B cell (primary cell): ENCODE data around the gene PDLIM5.

Experiments used
- EZH2 ChIP-seq: IDR thresholded peaks from 2 replicates; pipeline ENCODE4 v1.6.1; 2012; ENCODE audit warnings: borderline replicate concordance, low read depth, mild to moderate bottlenecking, moderate library complexity, low read length; ENCODE audit not compliant: insufficient read depth, poor library complexity, severe bottlenecking
- TF ChIP-seq, protein P1 (sequence below): fragments of 200-600 bp; IDR thresholded peaks from one replicate; pipeline ENCODE4 v1.8.0; 2022; ENCODE audit warnings: antibody characterized with exemption, mild to moderate bottlenecking

DNA sequence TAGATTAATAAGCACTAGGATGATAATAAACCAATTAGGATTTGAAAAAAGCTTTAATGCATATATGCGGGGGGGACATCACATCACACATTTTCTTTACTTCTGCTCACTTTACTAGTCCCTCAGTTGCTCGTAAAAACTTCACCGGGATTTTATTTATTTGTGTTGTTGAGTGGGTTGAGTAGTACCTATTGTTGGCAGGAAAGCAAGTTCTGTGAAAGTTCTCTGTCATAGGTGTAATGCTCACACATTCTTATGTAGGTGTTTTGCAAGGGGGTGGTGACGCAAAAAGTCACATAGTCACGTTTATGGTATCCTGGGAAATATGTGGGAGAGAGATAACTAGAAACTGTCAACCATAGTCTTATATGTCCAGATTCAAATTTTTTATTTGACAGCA lies 65.3 kb downstream of the PDLIM5 start:
- TF ChIP-seq EZH2: no peak
- TF ChIP-seq, protein P1, sequence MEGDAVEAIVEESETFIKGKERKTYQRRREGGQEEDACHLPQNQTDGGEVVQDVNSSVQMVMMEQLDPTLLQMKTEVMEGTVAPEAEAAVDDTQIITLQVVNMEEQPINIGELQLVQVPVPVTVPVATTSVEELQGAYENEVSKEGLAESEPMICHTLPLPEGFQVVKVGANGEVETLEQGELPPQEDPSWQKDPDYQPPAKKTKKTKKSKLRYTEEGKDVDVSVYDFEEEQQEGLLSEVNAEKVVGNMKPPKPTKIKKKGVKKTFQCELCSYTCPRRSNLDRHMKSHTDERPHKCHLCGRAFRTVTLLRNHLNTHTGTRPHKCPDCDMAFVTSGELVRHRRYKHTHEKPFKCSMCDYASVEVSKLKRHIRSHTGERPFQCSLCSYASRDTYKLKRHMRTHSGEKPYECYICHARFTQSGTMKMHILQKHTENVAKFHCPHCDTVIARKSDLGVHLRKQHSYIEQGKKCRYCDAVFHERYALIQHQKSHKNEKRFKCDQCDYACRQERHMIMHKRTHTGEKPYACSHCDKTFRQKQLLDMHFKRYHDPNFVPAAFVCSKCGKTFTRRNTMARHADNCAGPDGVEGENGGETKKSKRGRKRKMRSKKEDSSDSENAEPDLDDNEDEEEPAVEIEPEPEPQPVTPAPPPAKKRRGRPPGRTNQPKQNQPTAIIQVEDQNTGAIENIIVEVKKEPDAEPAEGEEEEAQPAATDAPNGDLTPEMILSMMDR: no peak
